Measurements from ENCODE around the gene ROBO2.

The ROBO2 gene

GRCh38 chr3:77065750-77066149 lies 25.9 kb downstream of the ROBO2 start:
- DNase-seq (ENCODE audit: low read depth), result no peak
- TF ChIP-seq, protein P1, sequence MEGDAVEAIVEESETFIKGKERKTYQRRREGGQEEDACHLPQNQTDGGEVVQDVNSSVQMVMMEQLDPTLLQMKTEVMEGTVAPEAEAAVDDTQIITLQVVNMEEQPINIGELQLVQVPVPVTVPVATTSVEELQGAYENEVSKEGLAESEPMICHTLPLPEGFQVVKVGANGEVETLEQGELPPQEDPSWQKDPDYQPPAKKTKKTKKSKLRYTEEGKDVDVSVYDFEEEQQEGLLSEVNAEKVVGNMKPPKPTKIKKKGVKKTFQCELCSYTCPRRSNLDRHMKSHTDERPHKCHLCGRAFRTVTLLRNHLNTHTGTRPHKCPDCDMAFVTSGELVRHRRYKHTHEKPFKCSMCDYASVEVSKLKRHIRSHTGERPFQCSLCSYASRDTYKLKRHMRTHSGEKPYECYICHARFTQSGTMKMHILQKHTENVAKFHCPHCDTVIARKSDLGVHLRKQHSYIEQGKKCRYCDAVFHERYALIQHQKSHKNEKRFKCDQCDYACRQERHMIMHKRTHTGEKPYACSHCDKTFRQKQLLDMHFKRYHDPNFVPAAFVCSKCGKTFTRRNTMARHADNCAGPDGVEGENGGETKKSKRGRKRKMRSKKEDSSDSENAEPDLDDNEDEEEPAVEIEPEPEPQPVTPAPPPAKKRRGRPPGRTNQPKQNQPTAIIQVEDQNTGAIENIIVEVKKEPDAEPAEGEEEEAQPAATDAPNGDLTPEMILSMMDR (conservative IDR thresholded peaks at IDR 0.05; ENCODE audit: low read depth, low read length), result no peak
- H3K4me3 ChIP-seq (ENCODE audit: low read depth, low read length), result no peak overlapping the region

GRCh38 chr3:77066829-77067228 lies 26.9 kb downstream of the ROBO2 start:
- TF ChIP-seq, protein P1 (conservative IDR thresholded peaks at IDR 0.05; ENCODE audit: low read depth, low read length), result no peak
- DNase-seq (ENCODE audit: low read depth), result no peak
- no peak overlapping the region for H3K4me3 ChIP-seq (ENCODE audit: low read depth, low read length)

- TF ChIP-seq, protein P1 (conservative IDR thresholded peaks at IDR 0.05; ENCODE audit: low read depth, low read length), result no peak
- no peak overlapping the region for H3K4me3 ChIP-seq (ENCODE audit: low read depth, low read length)
- DNase-seq (ENCODE audit: low read depth), result no peak
Measured at GRCh38 chr3:77068808-77069207, 28.9 kb downstream of the ROBO2 start.

GRCh38 chr3:77071364-77071763 lies 31.5 kb downstream of the ROBO2 start:
- DNase-seq (ENCODE audit: low read depth), result no peak
- no peak overlapping the region for H3K4me3 ChIP-seq (ENCODE audit: low read depth, low read length)
- TF ChIP-seq, protein P1 (conservative IDR thresholded peaks at IDR 0.05; ENCODE audit: low read depth, low read length), result no peak

DNA sequence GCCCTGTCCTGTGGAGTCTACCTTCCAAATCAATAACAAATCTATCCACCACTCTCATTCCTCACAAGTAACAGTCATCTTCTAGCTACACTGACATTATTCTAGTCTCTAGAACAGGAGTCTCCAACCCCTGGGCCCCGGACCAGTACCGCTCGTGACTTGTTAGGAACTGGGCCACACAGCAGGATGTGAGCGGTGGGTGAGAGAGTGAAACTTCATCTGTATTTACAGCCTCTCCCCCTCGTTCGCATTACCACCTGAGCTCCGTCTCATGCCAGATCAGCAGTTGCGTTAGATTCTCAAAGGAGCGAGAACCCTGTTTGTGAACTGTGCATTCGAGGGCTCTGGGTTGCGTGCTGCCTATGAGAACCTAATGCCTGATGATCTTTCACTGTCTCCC lies 31.9 kb downstream of the ROBO2 start:
- TF ChIP-seq, protein P1 (conservative IDR thresholded peaks at IDR 0.05; ENCODE audit: low read depth, low read length), result no peak
- no peak overlapping the region for H3K4me3 ChIP-seq (ENCODE audit: low read depth, low read length)
- DNase-seq (ENCODE audit: low read depth), result no peak

- TF ChIP-seq, protein P1 (conservative IDR thresholded peaks at IDR 0.05; ENCODE audit: low read depth, low read length), result no peak
- no peak overlapping the region for H3K4me3 ChIP-seq (ENCODE audit: low read depth, low read length)
- DNase-seq (ENCODE audit: low read depth), result no peak
Measured at GRCh38 chr3:77072232-77072631, 32.3 kb downstream of the ROBO2 start.

DNA sequence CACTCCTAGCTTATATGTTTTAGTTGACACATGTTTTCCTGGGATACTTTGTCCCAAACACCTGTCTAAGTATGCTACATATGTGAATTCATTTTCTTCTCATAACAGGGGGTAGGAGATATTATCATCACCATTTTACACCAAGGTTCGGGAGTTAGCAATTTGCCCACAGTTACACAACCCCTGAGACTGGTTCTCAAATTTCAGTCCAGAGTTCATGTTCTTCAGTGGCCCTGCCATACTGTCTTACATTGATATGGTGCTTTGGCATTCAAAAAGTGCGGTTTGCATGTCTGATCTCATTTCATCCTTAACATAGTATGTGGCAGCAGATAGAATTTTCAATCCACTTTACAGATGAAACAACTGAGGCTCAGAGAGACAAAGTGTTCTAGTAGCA lies 38.4 kb downstream of the ROBO2 start:
- no peak for DNase-seq (ENCODE audit: low read depth)
- TF ChIP-seq, protein P1 (conservative IDR thresholded peaks at IDR 0.05; ENCODE audit: low read depth, low read length), result no peak
- no peak overlapping the region for H3K4me3 ChIP-seq (ENCODE audit: low read depth, low read length)

Measured in choroid plexus epithelial cell (primary cell).